Measurements from ENCODE around the gene NCOR2. TPM values are rescaled to one million over a fixed set of nuclear protein-coding genes. Genes with fewer than 3 reads are reported as not detected.
A peak's percentile ranks its signal among the peaks of the same experiment; 100 is the strongest.

NCOR2 gene
- total RNA-seq, 3 donors from 2014 or later = 159 to 269 (median 161) TPM

- Histone ChIP-seq H3K4me3 (no peak overlapping the region), H3K9me3 (no peaks in the 10 kb centered on the region), H3K4me1 (ENCODE audit: low read depth) (peaks cover 6% of the 10 kb centered on the region), H3K36me3 (ENCODE audit: low read depth) (no peaks in the 10 kb centered on the region)
- ATAC-seq (no peak), DNase-seq (no peak)
- no peak for TF ChIP-seq CTCF (IDR thresholded peaks at IDR 0.05)
- intact Hi-C loops (cut with DNase I, micrococcal nuclease) = no loop called here
Observed at GRCh38 chr12:124525455-124525854, 42.0 kb downstream of the NCOR2 start.

GRCh38 chr12:124524231-124524925 is 43.0 kb downstream of the NCOR2 start:
- Histone ChIP-seq H3K36me3 (ENCODE audit: low read depth) (no peaks in the 10 kb centered on the region), H3K4me1 (ENCODE audit: low read depth) (peaks cover 17% of the 10 kb centered on the region), H3K4me3 (no peak overlapping the region), H3K9me3 (no peaks in the 10 kb centered on the region)
- TF ChIP-seq CTCF (IDR thresholded peaks at IDR 0.05) = no peak
- DNase-seq (no peak), ATAC-seq (no peak)
- intact Hi-C loops (cut with DNase I, micrococcal nuclease) = no loop called here

- intact Hi-C loops (cut with DNase I, micrococcal nuclease) = no loop called here
Observed at GRCh38 chr12:124523071-124523470, 44.3 kb downstream of the NCOR2 start.

GRCh38 chr12:124520907-124521306 is 46.5 kb downstream of the NCOR2 start:
- intact Hi-C loops (cut with DNase I, micrococcal nuclease) = no loop called here
- TF ChIP-seq CTCF (IDR thresholded peaks at IDR 0.05) = no peak
- ATAC-seq = no peak

More at GRCh38 chr12:124523071-124523470, 44.3 kb downstream of the NCOR2 start:
- DNase-seq (no peak), ATAC-seq (no peak)
- Histone ChIP-seq H3K36me3 (ENCODE audit: low read depth) (no peaks in the 10 kb centered on the region), H3K4me1 (ENCODE audit: low read depth) (peaks cover 20% of the 10 kb centered on the region), H3K9me3 (no peaks in the 10 kb centered on the region), H3K4me3 (no peak overlapping the region)
- no peak for TF ChIP-seq CTCF (IDR thresholded peaks at IDR 0.05)

DNA sequence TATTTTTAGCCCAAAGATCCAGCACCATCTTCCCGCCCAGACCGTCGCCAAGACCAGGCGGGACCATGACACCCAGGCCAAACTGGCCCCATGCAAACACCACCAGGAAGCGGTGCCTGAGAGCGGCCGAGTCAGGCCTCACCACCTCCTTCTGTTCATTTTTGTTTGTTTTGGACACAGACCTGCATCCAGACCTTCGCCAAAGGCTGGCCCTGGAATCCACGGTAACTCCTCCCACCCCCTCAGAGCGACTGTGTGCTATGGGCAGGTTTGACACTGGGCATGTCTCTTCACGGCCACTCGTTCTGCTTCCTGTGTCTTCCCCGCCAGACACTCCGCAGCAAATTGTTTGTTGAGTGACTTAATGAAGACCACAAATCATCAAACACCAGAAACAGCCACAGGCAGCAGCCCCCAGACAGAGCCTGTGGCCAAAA is 47.1 kb downstream of the NCOR2 start:
- intact Hi-C loops (cut with DNase I, micrococcal nuclease) = no loop called here
- H3K9me3 ChIP-seq = no peaks in the 10 kb centered on the region
- no peaks in the 10 kb centered on the region for H3K36me3 ChIP-seq (ENCODE audit: low read depth)
- ATAC-seq = peak; percentile 18
- peak in 2 of 3 donors; percentile 32 to 60 for DNase-seq
- TF ChIP-seq CTCF (IDR thresholded peaks at IDR 0.05) = no peak
- no peak overlapping the region for H3K4me3 ChIP-seq
- H3K4me1 ChIP-seq (ENCODE audit: low read depth) = peaks cover 34% of the 10 kb centered on the region

More at GRCh38 chr12:124520907-124521306, 46.5 kb downstream of the NCOR2 start:
- Histone ChIP-seq H3K36me3 (ENCODE audit: low read depth) (no peaks in the 10 kb centered on the region), H3K4me3 (no peak overlapping the region), H3K4me1 (ENCODE audit: low read depth) (peaks cover 34% of the 10 kb centered on the region), H3K9me3 (no peaks in the 10 kb centered on the region)
- no peak for DNase-seq

All from mucosa of descending colon (tissue), 3 donors.